RWPE2 (cell line): Measurements from ENCODE around the gene F11.

Experiments used
- ATAC-seq: fragments of 200-7000 bp; cut with Tn5 transposase; 3 replicates; pipeline ENCODE4 v1.9.1; 2021; ENCODE audit warnings: low read depth
- DNase-seq: peaks from one replicate; pipeline ENCODE4 v3.0.0-alpha.2; 2020; ENCODE audit warnings: low spot score
- H3K27ac ChIP-seq: fragments of 450-650 bp; 2 replicates; pipeline ENCODE4 v1.5.1; 2017; ENCODE audit warnings: mild to moderate bottlenecking; ENCODE audit not compliant: poor library complexity, severe bottlenecking
- H3K27me3 ChIP-seq: fragments of 250-450 bp; sonication (Bioruptor Pico); 2 replicates; pipeline ENCODE4 v1.5.1; 2021; ENCODE audit warnings: mild to moderate bottlenecking, moderate library complexity; ENCODE audit not compliant: insufficient read depth, poor library complexity, severe bottlenecking
- H3K36me3 ChIP-seq: fragments of 250-450 bp; sonication (Bioruptor Pico); 2 replicates; pipeline ENCODE4 v1.5.1; 2020; ENCODE audit warnings: low read depth, mild to moderate bottlenecking, moderate library complexity
- H3K4me1 ChIP-seq: fragments of 250-450 bp; sonication (Bioruptor Pico); 2 replicates; pipeline ENCODE4 v1.5.1; 2021; ENCODE audit warnings: mild to moderate bottlenecking, moderate library complexity; ENCODE audit not compliant: insufficient read depth, poor library complexity, severe bottlenecking
- H3K4me3 ChIP-seq: fragments of 250-450 bp; sonication (Bioruptor Pico); 2 replicates; pipeline ENCODE4 v1.5.1; 2021; ENCODE audit warnings: mild to moderate bottlenecking, moderate library complexity; ENCODE audit not compliant: severe bottlenecking
- H3K9me3 ChIP-seq: fragments of 250-450 bp; sonication (Bioruptor Pico); 2 replicates; pipeline ENCODE4 v1.5.1; 2021; ENCODE audit warnings: mild to moderate bottlenecking, moderate library complexity; ENCODE audit not compliant: severe bottlenecking
- CTCF ChIP-seq: fragments of 450-650 bp; IDR thresholded peaks from one replicate; pipeline ENCODE4 v1.5.1; 2017; ENCODE audit warnings: mild to moderate bottlenecking, moderate library complexity; ENCODE audit not compliant: poor library complexity, severe bottlenecking

F11 gene

DNA sequence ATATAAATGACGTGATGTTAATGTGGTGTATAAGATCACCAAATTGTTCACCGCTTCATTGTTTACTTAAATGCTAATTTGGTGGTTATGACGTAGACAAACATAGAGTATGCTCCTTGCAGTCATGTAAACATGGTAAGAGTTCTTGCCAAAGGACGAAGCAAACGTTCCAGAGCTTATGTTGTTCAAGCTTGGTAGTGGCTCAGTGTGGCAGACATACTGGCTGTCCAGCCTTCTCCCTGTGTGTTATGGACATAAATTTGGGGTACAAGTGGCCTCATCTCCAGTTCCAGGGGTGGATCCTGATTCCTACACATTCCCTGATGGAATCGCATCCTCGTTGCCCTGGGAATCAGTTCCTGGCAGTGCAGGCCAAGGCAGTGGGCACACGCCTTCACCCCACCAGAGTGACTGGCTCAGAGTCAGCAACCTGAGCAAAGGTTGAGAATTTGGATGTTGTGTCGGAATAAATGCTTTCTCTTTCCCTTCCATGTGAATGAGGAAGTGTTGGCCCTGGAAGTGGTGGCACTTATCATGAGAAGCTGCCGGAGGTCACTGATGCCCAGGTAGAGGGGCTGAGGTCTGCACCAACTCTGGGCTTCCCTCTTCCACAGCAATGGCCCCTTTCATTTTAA, 25.4 kb downstream of the F11 start:
- no peaks in the 10 kb centered on the region for H3K4me1 ChIP-seq
- DNase-seq (no peak), ATAC-seq (no peak)
- H3K9me3 ChIP-seq = peaks cover 2% of the 10 kb centered on the region
- H3K4me3 ChIP-seq = no peak overlapping the region
- no peaks in the 10 kb centered on the region for H3K36me3 ChIP-seq
- no peak for TF ChIP-seq CTCF
- H3K27ac ChIP-seq = no peak overlapping the region
- peaks cover 3% of the 10 kb centered on the region for H3K27me3 ChIP-seq

- no peak for ATAC-seq
- TF ChIP-seq CTCF = no peak
Observed at GRCh38 chr4:186294160-186294559, 28.2 kb downstream of the F11 start.

DNA sequence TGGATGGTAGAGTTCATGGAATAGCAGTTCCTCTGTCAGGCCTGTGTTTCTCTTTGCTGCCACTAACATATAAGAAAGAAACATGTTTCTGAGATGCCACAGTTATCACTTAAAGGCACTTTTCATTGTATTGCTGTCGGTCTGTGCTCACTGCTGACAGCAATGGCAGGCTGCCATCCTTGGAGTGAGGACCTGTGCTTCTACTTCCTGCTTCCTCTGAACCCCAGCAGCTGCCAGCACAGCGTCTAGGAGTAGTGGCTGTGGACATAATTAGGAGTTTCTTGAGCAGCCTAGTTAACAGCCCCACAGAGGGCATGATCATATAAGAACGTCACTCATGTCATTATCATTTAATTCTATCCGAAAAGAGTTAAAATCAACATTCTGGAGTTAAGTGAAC, 30.5 kb downstream of the F11 start:
- no peak for TF ChIP-seq CTCF
- Histone ChIP-seq H3K4me1 (no peaks in the 10 kb centered on the region), H3K27me3 (no peaks in the 10 kb centered on the region), H3K27ac (no peak overlapping the region), H3K4me3 (no peak overlapping the region), H3K9me3 (peaks cover 2% of the 10 kb centered on the region), H3K36me3 (no peaks in the 10 kb centered on the region)
- no peak for ATAC-seq
- DNase-seq = no peak

More at GRCh38 chr4:186294160-186294559, 28.2 kb downstream of the F11 start:
- no peak overlapping the region for H3K4me3 ChIP-seq
- H3K4me1 ChIP-seq = no peaks in the 10 kb centered on the region
- peaks cover 3% of the 10 kb centered on the region for H3K27me3 ChIP-seq
- DNase-seq = no peak
- H3K27ac ChIP-seq = no peak overlapping the region
- peaks cover 2% of the 10 kb centered on the region for H3K9me3 ChIP-seq
- no peaks in the 10 kb centered on the region for H3K36me3 ChIP-seq

GRCh38 chr4:186297013-186297645, 31.1 kb downstream of the F11 start:
- Histone ChIP-seq H3K27ac (no peak overlapping the region), H3K27me3 (no peaks in the 10 kb centered on the region), H3K36me3 (no peaks in the 10 kb centered on the region), H3K4me1 (no peaks in the 10 kb centered on the region), H3K9me3 (peaks cover 2% of the 10 kb centered on the region), H3K4me3 (no peak overlapping the region)
- TF ChIP-seq CTCF = peak; percentile 80
- peak; percentile 41; the same call in 1 of the 3 replicates for ATAC-seq
- no peak for DNase-seq

DNA sequence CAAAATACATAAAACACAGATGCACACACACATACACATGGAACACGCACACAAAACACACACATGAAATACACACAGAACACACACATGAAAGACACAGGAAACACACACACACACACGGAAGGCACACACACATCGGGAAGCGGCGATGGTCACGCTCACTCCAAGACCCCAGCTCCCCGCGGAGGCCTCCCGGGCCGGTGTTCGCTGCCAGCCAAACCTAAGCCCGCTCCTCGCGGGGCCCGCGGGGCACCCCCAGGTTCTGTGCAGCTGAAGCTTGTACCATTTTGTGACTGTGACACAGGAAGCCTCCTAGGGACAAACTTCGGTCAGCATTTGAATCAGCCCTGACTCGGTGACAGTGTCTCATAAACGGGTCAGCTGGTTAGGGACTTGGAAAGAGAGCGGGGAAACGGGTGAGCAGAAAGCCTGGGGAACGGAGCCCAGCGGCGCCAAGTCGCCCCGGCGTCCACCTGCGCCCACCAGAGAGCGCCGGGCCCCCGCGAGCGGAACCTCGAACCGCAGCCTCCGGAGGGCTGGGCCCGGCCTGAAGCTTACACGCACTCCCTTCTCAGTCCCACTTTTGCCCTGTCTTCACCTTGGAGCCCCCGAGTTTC, 32.1 kb downstream of the F11 start:
- Histone ChIP-seq H3K27ac (no peak overlapping the region), H3K27me3 (no peaks in the 10 kb centered on the region), H3K4me1 (no peaks in the 10 kb centered on the region), H3K4me3 (no peak overlapping the region), H3K36me3 (no peaks in the 10 kb centered on the region), H3K9me3 (peaks cover 2% of the 10 kb centered on the region)
- ATAC-seq (no peak), DNase-seq (no peak)
- TF ChIP-seq CTCF = no peak
